AG09309 (cell line): ENCODE results near the gene GAB4.
"Not testable (repeated sequence)": the region's sequence is repeated elsewhere in the genome, so short reads cannot be mapped to it uniquely, and the experiment has no call there.

ENCODE experiments used
- DNase-seq: peaks from one replicate; pipeline ENCODE4 v3.0.0-alpha.2; 2010; ENCODE audit warnings: low read depth
- H3K4me3 ChIP-seq: 2 replicates; pipeline ENCODE4 v1.5.1; 2011; ENCODE audit warnings: mild to moderate bottlenecking, low read depth, low read length, moderate library complexity; ENCODE audit not compliant: control insufficient read depth
- TF ChIP-seq, protein P1 (sequence below): IDR thresholded peaks from 2 replicates; pipeline ENCODE4 v1.5.1; 2011; ENCODE audit warnings: mild to moderate bottlenecking, low read depth, low read length, inconsistent platforms; ENCODE audit not compliant: insufficient read depth, control insufficient read depth; ENCODE audit errors: missing control alignments

Gene GAB4

DNA sequence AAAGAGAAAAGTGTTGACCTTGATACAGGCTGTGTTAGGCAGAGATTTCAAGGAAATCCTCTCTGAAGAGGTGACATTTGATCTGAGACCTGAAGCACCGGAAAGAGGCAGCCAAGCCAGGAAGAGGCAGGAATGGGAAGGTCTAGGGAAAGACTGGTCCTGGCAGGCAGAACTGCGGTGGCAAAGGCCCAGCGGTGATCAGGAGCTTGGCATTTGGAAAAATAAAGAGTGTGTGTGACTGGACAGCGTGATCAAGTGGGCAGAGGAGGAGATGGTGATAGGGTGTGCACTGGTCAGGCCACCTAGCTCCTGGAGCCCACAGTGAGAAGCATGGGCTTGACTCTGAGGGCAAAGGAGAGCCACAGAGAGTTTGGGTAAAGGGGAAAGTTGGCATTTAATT, 27.2 kb upstream of the GAB4 start:
- TF ChIP-seq, protein P1, sequence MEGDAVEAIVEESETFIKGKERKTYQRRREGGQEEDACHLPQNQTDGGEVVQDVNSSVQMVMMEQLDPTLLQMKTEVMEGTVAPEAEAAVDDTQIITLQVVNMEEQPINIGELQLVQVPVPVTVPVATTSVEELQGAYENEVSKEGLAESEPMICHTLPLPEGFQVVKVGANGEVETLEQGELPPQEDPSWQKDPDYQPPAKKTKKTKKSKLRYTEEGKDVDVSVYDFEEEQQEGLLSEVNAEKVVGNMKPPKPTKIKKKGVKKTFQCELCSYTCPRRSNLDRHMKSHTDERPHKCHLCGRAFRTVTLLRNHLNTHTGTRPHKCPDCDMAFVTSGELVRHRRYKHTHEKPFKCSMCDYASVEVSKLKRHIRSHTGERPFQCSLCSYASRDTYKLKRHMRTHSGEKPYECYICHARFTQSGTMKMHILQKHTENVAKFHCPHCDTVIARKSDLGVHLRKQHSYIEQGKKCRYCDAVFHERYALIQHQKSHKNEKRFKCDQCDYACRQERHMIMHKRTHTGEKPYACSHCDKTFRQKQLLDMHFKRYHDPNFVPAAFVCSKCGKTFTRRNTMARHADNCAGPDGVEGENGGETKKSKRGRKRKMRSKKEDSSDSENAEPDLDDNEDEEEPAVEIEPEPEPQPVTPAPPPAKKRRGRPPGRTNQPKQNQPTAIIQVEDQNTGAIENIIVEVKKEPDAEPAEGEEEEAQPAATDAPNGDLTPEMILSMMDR, result no peak
- no peak for DNase-seq
- no peak overlapping the region for H3K4me3 ChIP-seq

DNA sequence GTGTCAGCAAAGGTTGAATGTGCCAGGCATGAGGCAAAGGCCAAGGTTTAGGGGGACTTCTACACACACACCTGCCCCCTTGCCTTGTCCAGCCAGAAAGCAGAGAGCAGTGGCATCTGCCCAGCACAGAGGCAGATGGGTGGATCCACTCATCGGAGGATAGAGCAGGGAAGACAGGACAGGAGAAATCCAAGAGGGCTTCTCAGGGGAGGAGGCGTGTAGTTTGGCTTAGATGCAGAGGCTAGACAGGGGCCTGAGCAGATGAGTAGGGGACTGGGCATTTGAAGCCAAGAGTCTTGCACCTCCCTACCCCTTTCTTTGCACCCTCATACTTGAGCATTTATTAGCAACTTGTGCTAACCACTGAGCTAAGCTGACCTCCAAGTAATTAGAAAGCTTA, 26.5 kb upstream of the GAB4 start:
- not testable (repeated sequence) for DNase-seq

DNA sequence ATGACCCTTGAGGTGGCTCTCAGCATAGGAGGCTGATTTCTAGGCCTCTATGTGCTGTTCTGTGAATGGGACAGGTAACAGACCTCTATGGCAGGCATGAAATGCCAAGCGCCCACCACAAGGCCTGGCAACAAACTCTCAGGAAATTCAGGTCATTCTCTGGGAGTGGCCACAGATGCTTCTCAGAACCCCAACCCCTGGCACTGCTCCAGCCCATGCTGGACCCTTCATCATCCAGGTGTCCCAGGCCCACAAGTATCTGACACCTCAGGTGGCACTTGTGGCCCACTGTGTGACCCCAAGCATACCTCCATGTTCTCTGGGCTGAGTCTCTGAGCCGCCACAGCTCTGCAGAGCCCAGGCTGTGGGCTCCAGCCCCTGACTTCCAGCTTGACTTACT, 24.3 kb upstream of the GAB4 start:
- H3K4me3 ChIP-seq, DNase-seq: not testable (repeated sequence)

More for the DNA sequence above, 26.5 kb upstream of the GAB4 start:
- not testable (repeated sequence) for H3K4me3 ChIP-seq

DNA sequence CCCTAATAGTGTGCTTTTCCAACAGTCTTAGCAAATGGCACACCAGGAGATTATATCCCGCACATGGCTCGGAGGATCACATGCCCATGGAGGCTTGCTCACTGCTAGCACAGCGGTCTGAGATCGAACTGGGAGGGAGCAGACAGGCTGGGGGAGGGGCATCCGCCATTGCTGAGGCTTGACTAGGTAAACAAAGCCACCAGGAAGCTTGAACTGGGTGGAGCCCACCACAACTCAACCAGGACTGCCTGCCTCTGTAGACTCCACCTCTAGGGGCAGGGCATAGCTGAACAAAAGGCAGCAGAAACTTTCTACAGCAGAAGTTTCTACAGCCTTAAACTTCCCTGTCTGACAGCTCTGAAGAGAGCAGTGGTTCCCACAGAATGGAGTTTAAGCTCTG, 16.4 kb upstream of the GAB4 start:
- not testable (repeated sequence) for H3K4me3 ChIP-seq, DNase-seq

DNA sequence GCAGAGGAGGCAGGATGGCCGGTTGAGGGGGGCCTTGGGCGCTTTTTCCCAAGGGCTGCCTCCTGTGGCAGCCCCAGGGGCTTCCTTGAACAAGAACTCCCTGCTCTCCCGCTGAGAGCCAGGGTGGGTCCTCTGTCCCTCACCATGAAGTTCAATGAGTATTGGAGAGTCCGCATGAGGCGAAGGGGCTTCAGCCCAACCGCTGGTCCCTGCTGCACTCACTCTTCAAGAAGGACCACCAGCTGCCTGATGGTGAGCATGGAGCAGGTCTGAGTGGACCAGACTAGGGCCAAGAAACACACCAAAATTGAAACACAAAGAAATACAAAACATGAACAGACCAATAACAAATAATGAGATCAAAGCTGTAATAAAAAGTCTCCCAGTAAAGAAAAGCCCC, 7.5 kb upstream of the GAB4 start:
- DNase-seq, H3K4me3 ChIP-seq: not testable (repeated sequence)

DNA sequence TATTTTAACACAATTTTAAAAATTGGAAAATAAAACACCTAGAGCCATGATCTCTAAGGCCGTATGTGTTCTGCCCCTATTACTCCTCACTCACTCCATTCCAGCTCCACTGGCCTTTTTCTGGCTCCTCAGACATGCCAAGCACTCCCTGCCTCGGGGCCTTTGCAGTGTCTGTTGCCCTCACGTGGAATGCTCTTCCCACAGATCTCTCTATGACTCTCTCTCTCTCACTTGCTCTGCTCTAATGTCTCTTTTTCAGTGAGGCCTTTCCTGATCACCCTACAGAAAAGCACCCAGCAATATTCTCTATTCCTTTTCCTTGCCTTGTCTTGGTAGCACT, 6.0 kb upstream of the GAB4 start:
- not testable (repeated sequence) for H3K4me3 ChIP-seq, DNase-seq

DNA sequence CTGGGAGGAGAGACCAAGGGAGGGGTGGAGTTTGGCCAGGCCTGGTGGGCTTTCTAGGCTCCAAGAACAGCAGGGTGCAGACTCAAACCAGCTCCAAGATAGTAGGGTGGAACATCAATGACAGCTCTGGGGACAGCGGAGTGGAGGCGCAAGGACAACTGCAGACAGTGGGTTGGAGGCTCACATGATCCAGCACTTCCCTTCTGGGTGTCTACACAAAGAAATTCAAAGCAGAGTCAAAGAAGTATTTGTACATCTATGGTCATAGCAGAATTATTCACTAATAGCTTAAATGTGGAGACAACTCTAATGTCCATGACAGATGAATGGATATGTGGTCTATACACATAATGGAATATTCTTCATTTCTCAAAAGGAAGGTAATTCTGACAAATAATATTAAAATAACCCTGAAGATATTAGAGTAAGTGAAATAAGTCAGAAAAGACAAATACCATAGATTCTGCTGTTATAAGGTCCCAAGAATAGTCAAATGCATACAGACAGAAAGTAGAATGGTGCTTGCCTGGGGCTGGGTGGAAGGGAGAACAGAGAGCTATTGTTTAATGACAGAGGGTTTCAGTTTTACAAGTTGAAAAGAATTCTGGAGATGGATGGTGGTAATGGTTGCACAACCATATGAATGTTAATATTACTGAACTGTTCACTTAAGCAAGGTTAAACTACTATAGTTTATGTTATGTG, 5.5 kb upstream of the GAB4 start:
- DNase-seq, result no peak
- TF ChIP-seq, protein P1, result no peak
- no peak overlapping the region for H3K4me3 ChIP-seq

DNA sequence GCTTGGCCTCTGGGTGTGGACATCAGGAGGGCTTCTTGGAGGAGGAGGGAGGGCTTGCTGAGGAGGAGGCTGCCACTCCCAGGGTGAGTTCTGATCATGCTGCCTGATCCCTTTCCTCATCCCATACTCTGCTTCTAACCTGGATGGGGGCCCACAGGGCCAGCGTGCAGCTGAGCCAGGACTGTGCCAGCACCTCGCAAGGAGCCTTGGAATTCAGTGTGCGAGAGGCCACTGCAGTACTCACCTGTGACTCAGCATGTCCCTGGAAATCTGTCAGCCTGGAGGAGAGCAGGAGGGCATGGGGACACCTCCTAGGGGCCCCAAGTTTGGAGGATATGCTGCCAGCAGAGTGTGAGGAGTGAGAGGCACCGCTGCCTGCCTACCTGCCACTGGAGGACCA, 4.2 kb upstream of the GAB4 start:
- no peak overlapping the region for H3K4me3 ChIP-seq
- no peak for DNase-seq
- TF ChIP-seq, protein P1, result no peak

DNA sequence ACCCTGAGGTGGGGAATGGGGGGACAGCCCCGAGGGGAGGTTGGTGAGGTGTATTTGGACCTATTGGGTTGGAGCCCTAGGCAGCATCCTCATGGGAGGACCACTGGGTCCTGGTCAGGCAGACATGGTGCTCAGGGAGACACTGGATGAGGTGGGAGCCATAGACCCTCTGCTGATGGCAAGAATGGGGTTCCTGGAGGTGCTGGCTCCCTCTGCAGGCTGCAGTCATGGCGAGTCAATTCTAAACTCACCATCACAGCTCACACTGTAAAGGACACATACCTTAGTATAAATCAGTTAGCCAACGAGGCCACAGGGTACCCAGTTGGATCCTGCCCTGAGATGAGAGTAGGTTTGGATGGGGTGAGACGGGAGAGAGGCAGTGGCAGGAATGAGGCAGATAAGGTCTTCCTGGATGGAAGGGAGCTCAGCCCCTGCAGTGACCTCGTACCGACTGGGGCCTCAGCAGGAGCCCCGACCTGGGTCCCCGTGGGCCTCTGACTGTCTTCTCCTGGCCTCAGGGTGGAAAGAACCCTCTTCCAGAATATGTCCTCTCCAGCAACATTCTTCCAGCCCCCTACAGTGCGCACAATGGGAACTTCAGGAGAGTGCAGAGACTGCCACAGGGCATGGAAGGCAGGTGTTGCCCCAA, 1.7 kb upstream of the GAB4 start:
- TF ChIP-seq, protein P1, result no peak
- no peak for DNase-seq
- H3K4me3 ChIP-seq, result no peak overlapping the region
